Stimulated activated CD8-positive, alpha-beta memory T cell treated with anti-CD3 and anti-CD28 coated beads, Interleukin-7, amount 100 ng/mL, for 4 hours (primary cell): Measurements from ENCODE around the gene HEXD.
"Not testable (repeated sequence)": the region's sequence is repeated elsewhere in the genome, so short reads cannot be mapped to it uniquely, and the experiment has no call there.

Experiments
- DNase-seq, 2 donors: peaks; one replicate each; pipeline ENCODE4 v3.0.0-alpha.2; 2020; ENCODE audit warnings: low read depth in 2 of 2

Gene HEXD

GRCh38 chr17:82396601-82397435, 21.3 kb upstream of the HEXD start:
- DNase-seq: no peak

DNA sequence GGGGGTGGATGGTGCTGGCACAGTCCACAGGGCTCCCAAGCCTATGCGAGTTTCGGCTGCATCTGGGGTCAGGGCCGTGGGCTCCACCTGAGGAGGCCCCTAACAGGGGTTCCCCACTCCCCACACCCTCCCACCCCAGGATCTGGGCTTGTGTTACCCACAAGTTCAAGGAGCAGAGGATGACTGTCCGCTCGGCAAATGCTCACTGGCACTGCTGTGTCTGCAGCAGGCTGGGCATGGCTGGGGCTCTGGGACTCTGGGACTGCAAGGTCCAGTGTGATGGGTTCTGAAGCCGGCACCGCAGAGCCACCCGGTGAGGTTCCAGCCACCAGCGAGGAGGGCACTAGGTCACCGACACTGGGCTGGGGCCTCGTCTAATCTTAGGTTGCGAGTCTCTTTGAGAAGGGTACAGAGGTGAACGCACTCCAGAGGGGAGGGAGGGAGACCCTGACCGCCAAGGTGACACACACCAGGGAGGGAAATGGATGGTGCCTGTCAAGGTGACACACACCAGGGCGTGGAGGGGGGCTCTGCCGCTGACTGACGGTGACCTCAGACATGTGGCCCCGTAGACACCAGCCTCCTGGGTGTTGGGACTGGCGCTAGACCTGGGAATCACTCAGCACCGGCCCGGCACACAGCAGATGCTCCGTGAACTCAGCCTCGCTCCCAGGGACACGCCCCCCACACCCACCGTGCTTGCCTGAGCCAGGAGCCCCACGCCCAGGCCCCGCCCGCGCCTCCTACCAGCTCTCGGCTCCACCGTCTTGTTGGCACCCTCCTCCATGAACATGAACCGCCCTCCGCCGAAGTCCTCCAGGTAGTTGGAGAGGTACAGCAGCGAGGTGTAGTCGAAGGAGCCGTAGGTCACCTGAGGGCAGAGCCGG, 20.5 kb upstream of the HEXD start:
- DNase-seq: no peak

GRCh38 chr17:82399041-82399441, 19.1 kb upstream of the HEXD start:
- DNase-seq: no peak

GRCh38 chr17:82399601-82400101, 18.5 kb upstream of the HEXD start:
- DNase-seq: no peak

DNA sequence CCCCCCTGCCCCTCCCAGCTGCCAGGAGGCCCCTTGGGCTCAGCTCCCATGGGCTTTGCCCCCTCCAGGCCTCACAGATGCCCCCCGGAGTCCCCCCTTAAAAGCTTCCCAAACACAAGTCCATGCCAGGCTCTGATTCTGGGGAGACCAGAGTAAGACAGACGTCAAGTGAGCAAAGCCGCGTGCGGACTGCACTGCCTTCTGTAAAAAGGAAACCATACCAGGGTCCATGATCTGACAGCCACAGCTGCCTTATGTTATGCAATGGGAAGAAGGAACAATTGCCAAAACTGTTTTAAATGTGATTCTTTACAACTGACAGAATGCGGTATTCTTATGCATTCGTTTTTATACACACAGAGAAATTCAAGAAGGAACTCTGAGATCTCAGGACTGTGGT, 17.9 kb upstream of the HEXD start:
- DNase-seq: no peak

- DNase-seq: peak; percentile 26 to 40
Observed at GRCh38 chr17:82400830-82401229, 17.3 kb upstream of the HEXD start.

DNA sequence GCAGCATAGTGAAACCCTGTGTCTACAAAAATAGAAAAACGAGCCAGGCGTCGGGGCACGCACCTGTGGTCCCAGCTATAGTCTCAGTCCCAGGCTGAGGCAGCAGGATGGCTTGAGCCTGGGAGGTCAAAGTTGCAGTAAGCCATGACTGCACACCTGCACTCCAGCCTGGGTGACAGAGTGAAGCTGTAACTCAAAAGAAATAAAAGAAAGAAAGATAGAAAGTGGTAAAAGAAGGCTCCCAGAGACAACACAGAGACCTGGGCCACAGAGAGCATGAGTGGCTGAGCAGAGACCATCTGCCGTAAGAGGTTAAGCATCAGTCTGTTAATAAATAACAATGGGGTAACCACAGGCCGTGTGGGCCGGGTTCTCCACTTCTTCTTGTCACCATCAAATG, 15.3 kb upstream of the HEXD start:
- DNase-seq: no peak

GRCh38 chr17:82403662-82404660, 14.2 kb upstream of the HEXD start:
- no peak for DNase-seq

DNA sequence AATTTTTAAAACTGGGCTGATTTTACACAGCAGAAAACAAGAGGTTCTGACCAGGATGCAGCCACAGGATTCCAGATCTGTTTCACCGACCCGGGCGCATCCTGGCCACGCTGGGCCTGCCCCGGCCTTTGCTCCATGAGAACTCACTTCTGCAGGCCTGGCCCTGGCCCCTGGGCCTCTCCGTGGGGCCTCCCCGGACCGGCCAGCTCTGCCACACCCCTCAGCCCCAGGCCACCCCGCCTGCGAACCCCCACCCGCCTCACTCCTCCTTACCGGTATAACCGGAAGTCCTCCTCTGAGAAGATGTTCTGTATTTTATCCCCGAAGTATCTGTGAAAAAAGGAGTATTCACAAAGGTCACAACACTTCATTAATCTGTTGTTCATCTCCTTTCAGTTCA, 13.1 kb upstream of the HEXD start:
- no peak for DNase-seq

GRCh38 chr17:82406131-82406671, 11.9 kb upstream of the HEXD start:
- no peak for DNase-seq

DNA sequence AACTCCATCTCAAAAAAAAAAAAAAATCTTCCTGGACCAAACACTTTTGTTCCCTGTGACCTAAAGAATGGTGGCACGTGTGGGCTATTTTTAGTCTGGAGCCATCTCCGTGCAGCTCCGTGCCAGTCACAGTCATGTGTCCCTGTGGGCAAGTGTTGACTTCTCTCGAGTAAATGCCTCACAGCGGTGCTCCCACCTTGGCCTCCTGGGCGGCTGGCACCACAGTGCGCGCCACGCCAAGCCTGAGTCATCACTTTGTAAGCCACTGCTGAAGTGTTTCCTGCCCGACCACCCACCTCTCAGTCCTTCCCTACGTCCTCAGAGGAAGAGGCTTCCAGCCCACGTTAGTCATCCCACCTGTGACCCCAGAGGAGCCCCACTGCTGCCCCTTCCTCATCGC, 10.9 kb upstream of the HEXD start:
- no peak for DNase-seq

GRCh38 chr17:82408288-82408937, 9.7 kb upstream of the HEXD start:
- no peak for DNase-seq

- DNase-seq: no peak
Observed at GRCh38 chr17:82408938-82409318, 9.2 kb upstream of the HEXD start.

DNA sequence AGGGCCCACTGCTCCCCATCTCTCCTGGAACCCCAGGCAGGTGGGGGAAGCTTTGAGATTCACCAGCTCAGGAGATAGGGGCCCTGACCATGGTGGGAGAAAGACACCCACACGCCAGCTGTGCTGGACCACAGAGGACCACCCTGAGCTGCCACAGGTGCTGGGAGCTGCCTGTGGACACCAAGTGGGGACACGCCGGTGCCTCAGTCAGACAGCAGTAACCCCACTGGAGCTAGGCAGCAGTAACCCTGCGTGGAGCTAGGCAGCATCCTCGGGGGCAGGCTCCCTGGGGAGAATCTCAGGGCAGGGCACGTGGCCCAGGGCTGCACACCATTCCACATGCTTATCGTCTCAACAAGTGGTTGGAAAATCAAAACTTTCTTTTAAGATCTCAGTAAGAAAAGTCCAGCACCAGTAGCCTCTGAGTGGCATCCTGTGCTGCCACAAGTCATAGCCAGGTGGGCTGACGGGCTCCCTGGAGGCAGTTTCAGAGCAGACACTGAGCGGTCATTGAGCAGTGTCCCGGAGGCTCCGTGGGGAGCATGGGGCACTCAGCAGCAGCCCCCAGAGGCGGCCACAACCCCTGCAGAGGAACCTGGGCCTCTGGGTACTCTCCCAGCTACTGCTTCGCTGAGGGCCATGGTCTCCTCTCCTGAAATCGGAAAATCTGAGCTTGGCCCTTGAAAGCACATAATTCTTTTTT, 8.0 kb upstream of the HEXD start:
- no peak for DNase-seq

DNA sequence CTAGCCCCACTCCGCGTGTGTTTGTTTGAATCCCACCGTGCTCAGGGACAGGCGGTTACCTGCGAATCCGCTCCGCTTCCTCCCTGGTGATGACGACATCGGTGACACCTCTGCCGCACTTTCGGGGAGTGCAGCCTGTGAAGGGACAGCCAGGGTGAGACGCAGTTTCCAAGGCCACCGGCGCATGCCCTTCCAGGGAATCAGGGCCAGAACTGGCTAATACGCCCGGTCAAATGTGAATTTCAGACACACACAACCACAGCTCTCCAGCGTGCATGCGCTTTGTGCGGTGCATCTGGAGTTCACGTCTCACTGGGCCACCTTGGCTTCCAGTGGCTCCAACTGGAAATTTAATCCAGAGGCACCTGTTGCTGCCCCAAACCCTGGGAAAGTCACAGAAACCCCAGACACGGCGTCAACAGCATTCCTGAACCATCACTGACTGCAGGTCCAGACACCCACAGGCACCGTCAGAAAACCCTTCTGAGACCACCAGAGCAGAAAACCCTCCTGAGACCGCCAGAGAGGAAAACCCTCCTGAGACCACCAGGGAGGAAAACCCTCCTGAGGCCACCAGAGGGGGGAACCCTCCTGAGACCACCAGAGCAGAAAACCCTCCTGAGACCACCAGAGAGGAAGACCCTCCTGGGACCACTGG, 6.6 kb upstream of the HEXD start:
- no peak for DNase-seq

DNA sequence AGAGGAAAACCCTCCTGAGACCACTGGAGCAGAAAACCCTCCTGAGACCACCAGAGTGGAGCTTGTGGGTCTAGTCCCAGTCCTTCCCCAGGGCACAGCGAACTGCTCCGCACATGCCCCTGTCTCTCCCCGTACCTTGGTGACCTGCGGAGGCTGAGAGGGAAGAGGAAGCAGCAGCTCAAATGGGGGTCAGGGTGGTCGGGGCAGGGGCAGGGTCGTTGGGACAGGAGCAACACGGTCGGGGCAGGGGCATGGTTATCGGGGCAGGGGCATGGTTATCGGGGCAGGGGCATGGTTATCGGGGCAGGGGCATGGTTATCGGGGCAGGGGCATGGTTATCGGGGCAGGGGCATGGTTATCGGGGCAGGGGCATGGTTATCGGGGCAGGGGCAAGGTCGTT, 6.1 kb upstream of the HEXD start:
- not testable (repeated sequence) for DNase-seq

DNA sequence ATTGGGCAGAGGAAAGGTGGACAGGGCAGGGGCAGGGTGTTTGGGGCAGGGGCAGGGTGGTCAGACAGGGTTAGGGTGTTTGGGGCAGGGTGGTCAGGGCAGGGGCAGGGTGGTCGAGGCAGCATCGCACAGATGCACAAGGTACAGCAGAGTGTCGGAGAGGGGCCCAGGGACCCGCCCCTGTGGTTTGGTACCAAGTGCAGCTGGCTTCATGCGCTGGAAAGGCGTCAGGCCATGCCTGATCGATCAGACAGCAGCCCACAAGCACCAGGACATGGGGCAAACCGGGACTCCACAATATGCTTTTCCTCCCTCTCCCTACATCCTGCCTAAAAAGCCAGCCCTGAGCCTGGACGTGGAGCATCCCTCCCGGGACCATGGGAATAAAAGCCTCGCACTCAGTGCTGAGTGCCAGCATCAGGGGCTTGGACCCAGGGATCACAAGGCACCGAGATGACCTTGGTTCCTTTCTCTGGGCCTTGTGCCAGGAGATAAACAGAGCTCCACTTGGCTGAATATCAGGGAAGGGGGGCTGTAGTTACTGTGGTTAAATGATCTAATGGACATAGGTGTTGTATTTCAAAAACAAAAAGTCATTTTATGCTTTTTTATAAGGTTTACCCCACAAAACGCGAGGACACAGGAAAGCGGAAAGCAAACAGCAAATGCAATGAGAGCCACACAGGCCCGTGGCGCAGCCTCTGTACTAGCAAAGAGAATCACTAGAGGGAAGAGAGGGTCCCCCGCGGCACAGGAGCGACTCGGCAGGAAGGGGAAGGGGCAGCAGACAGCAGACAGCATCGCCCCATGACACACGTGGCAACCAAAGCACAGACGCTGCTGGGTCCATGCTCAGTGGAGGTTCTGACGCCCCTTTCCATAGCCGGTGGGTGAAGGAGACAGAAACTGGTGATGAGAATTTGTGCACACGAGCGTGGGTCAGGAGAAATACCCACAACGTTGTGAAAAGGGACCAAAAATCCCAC, 5.3 kb upstream of the HEXD start:
- no peak for DNase-seq

DNA sequence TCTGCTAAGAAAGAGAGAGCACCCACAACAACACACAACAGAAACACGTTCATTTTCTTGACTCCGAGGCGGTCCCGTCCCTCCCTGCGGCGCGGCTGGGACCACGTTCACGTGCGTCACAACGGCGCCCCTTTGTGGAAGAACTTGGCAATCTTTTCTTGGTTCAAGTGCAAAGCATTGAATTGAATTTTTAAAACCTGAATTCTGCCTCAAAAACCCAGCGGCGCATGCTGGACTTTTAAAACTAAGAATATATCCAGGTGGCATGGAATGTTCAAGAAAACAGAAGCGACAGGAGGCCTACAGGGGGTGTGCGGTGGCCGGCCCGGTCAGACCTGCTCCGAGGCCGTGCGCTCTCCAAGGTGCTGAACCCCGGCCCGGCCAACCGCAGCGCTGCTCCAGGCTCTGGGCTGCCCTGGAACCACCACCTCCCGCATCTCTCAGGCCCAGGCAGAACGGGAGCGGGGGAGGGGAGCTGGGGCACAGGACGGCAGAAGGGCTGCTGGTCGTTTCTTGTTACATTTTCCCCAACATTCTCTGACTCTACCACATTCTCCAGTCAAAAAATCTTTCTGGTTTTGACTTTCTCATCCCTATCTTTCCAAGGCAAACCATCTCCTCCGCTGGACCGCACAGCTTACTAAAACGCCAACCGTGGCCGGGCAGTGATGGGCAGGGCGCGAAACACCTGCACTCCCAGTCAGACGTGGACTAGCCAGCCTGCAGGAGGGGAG, 3.4 kb upstream of the HEXD start:
- peak; percentile 50 to 57 for DNase-seq
